MM.1S (cell line): ENCODE results near the gene HINT3.

ENCODE experiments used
- DNase-seq: peaks from one replicate; pipeline ENCODE4 v3.0.0-alpha.2; 2015
- H2AFZ ChIP-seq: fragments of 300-600 bp; sonication (generic); 2 replicates; pipeline ENCODE4 v1.6.0; 2016; ENCODE audit warnings: antibody characterized with exemption, low read length
- H3F3A ChIP-seq: fragments of 300-600 bp; sonication (generic); 2 replicates; pipeline ENCODE4 v1.6.1; 2016; ENCODE audit warnings: mild to moderate bottlenecking, antibody characterized with exemption, low read length, moderate library complexity, mixed read lengths; ENCODE audit not compliant: insufficient read depth
- H3K27ac ChIP-seq: fragments of 300-600 bp; sonication (generic); 2 replicates; pipeline ENCODE4 v1.5.1; 2016; ENCODE audit warnings: mild to moderate bottlenecking, low read length
- H3K27me3 ChIP-seq: fragments of 300-600 bp; sonication (generic); replicated peaks from 2 replicates; pipeline ENCODE4 v1.6.0; 2016; ENCODE audit warnings: low read length; ENCODE audit not compliant: insufficient read depth
- H3K36me3 ChIP-seq: fragments of 300-600 bp; sonication (generic); replicated peaks from 2 replicates; pipeline ENCODE4 v1.6.1; 2016; ENCODE audit warnings: mild to moderate bottlenecking, low read length, mixed read lengths; ENCODE audit not compliant: insufficient read depth
- H3K4me1 ChIP-seq: fragments of 300-600 bp; sonication (generic); 2 replicates; pipeline ENCODE4 v1.6.1; 2016; ENCODE audit warnings: low read length, mixed read lengths
- H3K4me2 ChIP-seq: fragments of 300-600 bp; sonication (generic); 2 replicates; pipeline ENCODE4 v1.6.0; 2016; ENCODE audit warnings: low read depth, low read length
- H3K4me3 ChIP-seq: fragments of 300-600 bp; sonication (generic); 2 replicates; pipeline ENCODE4 v1.5.1; 2016; ENCODE audit warnings: low read length, mixed read lengths
- H3K79me2 ChIP-seq: fragments of 300-600 bp; sonication (generic); 2 replicates; pipeline ENCODE4 v1.6.1; 2016; ENCODE audit warnings: mixed run types, low read length, mixed read lengths
- H3K9ac ChIP-seq: fragments of 300-600 bp; sonication (generic); 2 replicates; pipeline ENCODE4 v1.6.1; 2016; ENCODE audit warnings: low read length, mixed read lengths
- H3K9me2 ChIP-seq: fragments of 300-600 bp; sonication (generic); replicated peaks from 2 replicates; pipeline ENCODE4 v1.6.1; 2016; ENCODE audit warnings: mild to moderate bottlenecking, low read length, mixed read lengths; ENCODE audit not compliant: insufficient read depth
- H3K9me3 ChIP-seq: fragments of 300-600 bp; sonication (generic); replicated peaks from 2 replicates; pipeline ENCODE4 v1.6.1; 2016; ENCODE audit warnings: mild to moderate bottlenecking, low read length, mixed read lengths; ENCODE audit not compliant: insufficient read depth
- H4K20me1 ChIP-seq: fragments of 300-600 bp; sonication (generic); 2 replicates; pipeline ENCODE4 v1.6.1; 2016; ENCODE audit warnings: mild to moderate bottlenecking, low read length, moderate library complexity, mixed read lengths; ENCODE audit not compliant: insufficient read depth
- CTCF ChIP-seq: fragments of 300-600 bp; sonication (generic); IDR thresholded peaks from 2 replicates; pipeline ENCODE4 v1.5.1; 2016; ENCODE audit warnings: antibody characterized with exemption, low read length, mixed read lengths
- EZH2 ChIP-seq: fragments of 300-600 bp; sonication (generic); optimal IDR thresholded peaks from 2 replicates; pipeline ENCODE3; 2017; ENCODE audit warnings: low read depth, mild to moderate bottlenecking, antibody characterized with exemption, low read length, mixed read lengths
- EZH2phosphoT487 ChIP-seq: fragments of 300-600 bp; sonication (generic); IDR thresholded peaks from 2 replicates; pipeline ENCODE4 v1.6.1; 2018; ENCODE audit warnings: antibody characterized with exemption, low read length

Gene HINT3

GRCh38 chr6:126026001-126026400, 69.4 kb downstream of the HINT3 start:
- Histone ChIP-seq H3K36me3 (no peaks in the 10 kb centered on the region; the same call in 1 of the 2 replicates), H3K9me3 (no peaks in the 10 kb centered on the region; the same call in 1 of the 2 replicates), H3K79me2 (no peaks in the 10 kb centered on the region), H3F3A (no peaks in the 10 kb centered on the region), H4K20me1 (no peaks in the 10 kb centered on the region), H3K27ac (no peak overlapping the region), H3K4me3 (no peak overlapping the region), H3K4me1 (no peaks in the 10 kb centered on the region), H3K4me2 (no peak overlapping the region), H3K9ac (no peak overlapping the region), H3K27me3 (no peaks in the 10 kb centered on the region), H2AFZ (no peak overlapping the region), H3K9me2 (no peaks in the 10 kb centered on the region)
- TF ChIP-seq CTCF (no peak), EZH2 (no peak), EZH2phosphoT487 (no peak)
- DNase-seq = no peak

GRCh38 chr6:126027601-126028000, 71.0 kb downstream of the HINT3 start:
- Histone ChIP-seq H3K9me2 (no peaks in the 10 kb centered on the region), H3K4me2 (no peak overlapping the region), H4K20me1 (no peaks in the 10 kb centered on the region), H2AFZ (no peak overlapping the region), H3K4me3 (no peak overlapping the region), H3K36me3 (no peaks in the 10 kb centered on the region; the same call in 1 of the 2 replicates), H3K27ac (no peak overlapping the region), H3F3A (no peaks in the 10 kb centered on the region), H3K79me2 (no peaks in the 10 kb centered on the region), H3K27me3 (no peaks in the 10 kb centered on the region), H3K4me1 (no peaks in the 10 kb centered on the region), H3K9ac (no peak overlapping the region), H3K9me3 (no peaks in the 10 kb centered on the region; the same call in 1 of the 2 replicates)
- TF ChIP-seq EZH2phosphoT487 (no peak), EZH2 (no peak), CTCF (no peak)
- no peak for DNase-seq
